AG10803 (cell line): ENCODE results near the gene PHAF1.

Source experiments
- DNase-seq: peaks from one replicate; pipeline ENCODE4 v3.0.0; 2010; ENCODE audit warnings: low read depth
- H3K4me3 ChIP-seq: 2 replicates; pipeline ENCODE4 v1.5.1; 2011; ENCODE audit warnings: mild to moderate bottlenecking, low read length, control low read depth
- CTCF ChIP-seq: conservative IDR thresholded peaks from 2 replicates; pipeline ENCODE4 v1.5.1; 2011; ENCODE audit warnings: mild to moderate bottlenecking, low read length, control low read depth, inconsistent platforms

Gene PHAF1

GRCh38 chr16:67091906-67092566, 17.7 kb upstream of the PHAF1 start:
- no peak overlapping the region for H3K4me3 ChIP-seq
- DNase-seq = peak; percentile 85
- no peak for TF ChIP-seq CTCF

DNA sequence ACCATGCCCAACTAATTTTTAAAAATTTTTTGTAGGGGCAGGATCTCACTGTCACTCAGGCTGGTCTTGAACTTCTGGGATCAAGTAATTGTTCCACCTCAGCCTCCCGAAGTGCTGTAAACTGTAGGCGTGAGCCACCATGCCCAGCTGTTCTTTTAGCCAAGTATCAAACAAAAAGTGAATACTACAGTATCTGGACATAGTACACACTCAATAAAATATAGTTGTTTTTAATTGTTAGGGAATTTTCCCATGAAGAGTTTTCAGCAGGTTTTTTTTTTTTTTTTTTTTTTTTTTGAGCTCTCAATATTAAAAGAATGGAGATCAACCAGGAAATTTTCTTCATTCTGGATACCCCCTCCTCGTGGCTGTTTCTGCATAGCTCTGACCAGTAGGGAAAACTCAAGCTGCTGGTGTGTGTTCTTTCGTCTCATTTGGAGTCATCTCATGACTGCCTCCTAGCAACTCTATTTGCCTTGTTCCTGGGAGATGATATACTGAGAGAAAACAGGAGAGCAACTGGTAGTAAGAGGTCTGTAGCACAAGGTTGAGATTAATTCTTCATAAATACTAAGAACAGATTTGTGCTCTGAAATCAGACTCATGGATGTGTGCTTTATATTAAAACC, 16.5 kb upstream of the PHAF1 start:
- TF ChIP-seq CTCF = no peak
- no peak overlapping the region for H3K4me3 ChIP-seq
- no peak for DNase-seq

DNA sequence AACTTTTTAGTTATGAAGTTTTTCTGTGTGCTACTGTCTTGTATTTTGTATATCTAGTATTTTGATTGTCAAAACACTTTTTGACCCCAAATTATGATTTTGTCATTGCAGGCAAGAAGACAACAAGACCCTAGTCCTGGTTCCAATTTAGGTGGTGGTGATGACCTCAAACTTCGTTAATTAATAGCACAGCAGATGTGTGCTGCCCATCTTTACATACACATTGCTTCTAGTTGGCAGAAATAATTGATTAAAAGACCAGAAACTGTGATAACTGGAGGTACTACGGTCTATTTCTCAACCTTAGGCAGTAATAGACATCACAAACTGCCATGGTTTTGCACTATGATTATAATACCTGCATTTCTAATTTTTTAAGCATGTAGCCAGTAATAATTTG, 11.1 kb upstream of the PHAF1 start:
- no peak for TF ChIP-seq CTCF
- DNase-seq = no peak

GRCh38 chr16:67100569-67101310, 9.0 kb upstream of the PHAF1 start:
- H3K4me3 ChIP-seq = no peak overlapping the region
- TF ChIP-seq CTCF = peak; percentile 53
- no peak for DNase-seq

More for the DNA sequence above, 11.1 kb upstream of the PHAF1 start:
- no peak overlapping the region for H3K4me3 ChIP-seq

GRCh38 chr16:67101311-67102082, 8.2 kb upstream of the PHAF1 start:
- DNase-seq = peak; percentile 89
- TF ChIP-seq CTCF = no peak
- H3K4me3 ChIP-seq = no peak overlapping the region

- peak; percentile 40 for TF ChIP-seq CTCF
- DNase-seq = peak; percentile 29
- H3K4me3 ChIP-seq = no peak overlapping the region
Measured at GRCh38 chr16:67104061-67104460, 5.7 kb upstream of the PHAF1 start.
